Chondrocyte (in vitro differentiated cells): ENCODE measurements around the gene PBOV1. TPM values are rescaled to one million over a fixed set of nuclear protein-coding genes. Genes with fewer than 3 reads are reported as not detected.

Experiments
- DNase-seq: peaks from one replicate; pipeline ENCODE4 v3.0.0; 2021; ENCODE audit warnings: mixed read lengths, low spot score
- H3K27ac Mint-ChIP-seq: one replicate; pipeline ENCODE4 v1.8.0; 2021; ENCODE audit warnings: mild to moderate bottlenecking, moderate library complexity, mixed read lengths; ENCODE audit not compliant: unreplicated experiment
- H3K27me3 Mint-ChIP-seq: 2 replicates; pipeline ENCODE4 v1.8.0; 2021; ENCODE audit warnings: low read depth, mixed read lengths
- H3K36me3 Mint-ChIP-seq: 2 replicates; pipeline ENCODE4 v1.8.0; 2021; ENCODE audit warnings: low read depth, mixed read lengths
- H3K4me1 Mint-ChIP-seq: 2 replicates; pipeline ENCODE4 v1.8.0; 2021; ENCODE audit warnings: low read depth, mild to moderate bottlenecking, mixed read lengths
- H3K4me3 Mint-ChIP-seq: one replicate; pipeline ENCODE4 v1.8.0; 2021; ENCODE audit warnings: mild to moderate bottlenecking, moderate library complexity, mixed read lengths; ENCODE audit not compliant: unreplicated experiment
- H3K9me3 Mint-ChIP-seq: 2 replicates; pipeline ENCODE4 v1.8.0; 2021; ENCODE audit warnings: low read depth, mixed read lengths
- long read RNA-seq: library from polyadenylated mRNA; stranded (forward); transcript quantifications from one replicate; pipeline ENCODE4 v2.0.0, GENCODE V29; 2021
- total RNA-seq: library from RNA; stranded (reverse); gene quantifications from 3 replicates; pipeline ENCODE4 v1.2.1, GENCODE V29; 2021
- TF ChIP-seq, protein P1 (sequence below): fragments of 200-600 bp; sonication (generic); IDR thresholded peaks from 2 replicates; pipeline ENCODE4 v1.5.0; 2021; ENCODE audit warnings: antibody characterized with exemption, mild to moderate bottlenecking, moderate library complexity

PBOV1 gene
- not detected in 3 replicates for total RNA-seq
- long read RNA-seq: 0 reads

DNA sequence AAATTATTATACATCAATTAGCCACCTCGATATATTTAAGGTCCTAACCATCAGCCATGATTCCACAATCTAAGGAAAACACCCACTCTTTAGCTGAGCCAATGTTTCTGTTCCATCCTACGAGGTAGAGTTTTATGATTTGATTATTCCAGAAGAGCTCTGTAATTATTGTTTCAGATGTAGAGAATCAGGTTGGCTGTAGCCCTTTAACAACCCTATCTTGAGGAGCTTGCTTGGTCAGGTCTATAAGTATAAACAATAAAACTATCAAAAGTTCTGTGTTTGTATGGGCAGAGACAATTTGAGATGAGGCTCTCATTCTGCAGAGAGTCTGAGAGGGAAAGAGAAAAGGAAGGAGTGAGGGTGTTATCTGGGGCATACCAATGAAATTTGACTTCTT is at the start of gene PBOV1:
TSS of gene PBOV1 (minus strand) at position 43 of the 400 bp plus-strand sequence. CDS start 96 bp downstream, outside the sequence.
- TF ChIP-seq, protein P1, sequence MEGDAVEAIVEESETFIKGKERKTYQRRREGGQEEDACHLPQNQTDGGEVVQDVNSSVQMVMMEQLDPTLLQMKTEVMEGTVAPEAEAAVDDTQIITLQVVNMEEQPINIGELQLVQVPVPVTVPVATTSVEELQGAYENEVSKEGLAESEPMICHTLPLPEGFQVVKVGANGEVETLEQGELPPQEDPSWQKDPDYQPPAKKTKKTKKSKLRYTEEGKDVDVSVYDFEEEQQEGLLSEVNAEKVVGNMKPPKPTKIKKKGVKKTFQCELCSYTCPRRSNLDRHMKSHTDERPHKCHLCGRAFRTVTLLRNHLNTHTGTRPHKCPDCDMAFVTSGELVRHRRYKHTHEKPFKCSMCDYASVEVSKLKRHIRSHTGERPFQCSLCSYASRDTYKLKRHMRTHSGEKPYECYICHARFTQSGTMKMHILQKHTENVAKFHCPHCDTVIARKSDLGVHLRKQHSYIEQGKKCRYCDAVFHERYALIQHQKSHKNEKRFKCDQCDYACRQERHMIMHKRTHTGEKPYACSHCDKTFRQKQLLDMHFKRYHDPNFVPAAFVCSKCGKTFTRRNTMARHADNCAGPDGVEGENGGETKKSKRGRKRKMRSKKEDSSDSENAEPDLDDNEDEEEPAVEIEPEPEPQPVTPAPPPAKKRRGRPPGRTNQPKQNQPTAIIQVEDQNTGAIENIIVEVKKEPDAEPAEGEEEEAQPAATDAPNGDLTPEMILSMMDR: no peak
- Mint-ChIP-seq H3K4me1 (no peaks in the 10 kb centered on the region), H3K9me3 (no peaks in the 10 kb centered on the region), H3K27me3 (peaks cover 4% of the 10 kb centered on the region), H3K4me3 (no peak within 1 kb of the TSS), H3K27ac (no peak within 1 kb of the TSS), H3K36me3 (no peaks in the 10 kb centered on the region)
- DNase-seq: no peak

DNA sequence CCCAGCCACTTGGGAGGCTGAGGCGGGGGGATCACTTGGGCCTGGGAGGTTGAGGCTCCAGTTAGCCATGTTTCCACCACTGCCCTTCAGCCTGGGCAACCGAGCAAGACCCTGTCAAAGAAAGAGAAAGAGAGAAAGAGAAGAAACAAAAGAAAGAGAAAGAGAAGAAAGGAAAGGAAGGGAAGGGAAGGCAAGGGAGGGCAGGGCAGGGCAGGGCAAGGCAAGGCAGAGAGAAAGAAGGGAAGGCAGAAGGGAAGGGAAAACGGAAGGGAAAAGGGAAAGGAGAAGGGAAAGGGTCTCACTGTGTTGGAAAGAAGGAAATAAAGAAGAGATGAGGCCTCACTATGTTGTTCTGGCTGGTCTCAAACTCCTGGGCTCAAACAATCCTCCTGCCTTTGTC is 47.8 kb upstream of the PBOV1 start:
- no peak for DNase-seq
- H3K27me3 Mint-ChIP-seq: no peaks in the 10 kb centered on the region
- peaks cover 5% of the 10 kb centered on the region for H3K4me1 Mint-ChIP-seq
- TF ChIP-seq, protein P1: no peak
- H3K4me3 Mint-ChIP-seq: no peak overlapping the region
- H3K36me3 Mint-ChIP-seq: peaks cover 4% of the 10 kb centered on the region
- no peak overlapping the region for H3K27ac Mint-ChIP-seq
- H3K9me3 Mint-ChIP-seq: no peaks in the 10 kb centered on the region

DNA sequence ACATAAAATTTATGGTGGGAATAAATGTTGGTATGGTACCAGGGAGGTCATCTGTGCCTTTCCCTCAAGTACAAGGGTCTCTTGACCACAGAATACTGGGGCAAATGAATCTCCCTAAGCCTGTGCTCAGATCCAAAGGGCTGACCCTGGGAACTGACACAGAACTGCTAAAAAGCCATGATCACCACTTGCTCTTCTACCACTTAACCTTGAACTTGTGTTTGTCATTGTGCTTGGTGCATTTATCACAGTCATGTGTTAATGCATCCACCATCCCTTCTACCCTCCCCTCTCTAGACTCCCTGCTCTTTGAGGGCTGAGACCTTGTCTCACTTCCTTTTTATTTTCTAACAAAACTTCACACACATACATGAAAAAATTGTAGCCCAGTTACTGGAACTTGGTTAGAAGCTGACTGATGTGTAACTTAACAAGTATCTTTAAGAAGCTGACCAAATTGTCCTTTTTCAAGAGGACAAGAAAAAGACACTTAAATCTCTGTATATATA is 46.1 kb upstream of the PBOV1 start:
- Mint-ChIP-seq H3K4me1 (peaks cover 5% of the 10 kb centered on the region), H3K27me3 (no peaks in the 10 kb centered on the region), H3K4me3 (no peak overlapping the region), H3K27ac (no peak overlapping the region), H3K9me3 (no peaks in the 10 kb centered on the region), H3K36me3 (peaks cover 4% of the 10 kb centered on the region)
- DNase-seq: no peak
- TF ChIP-seq, protein P1: no peak

DNA sequence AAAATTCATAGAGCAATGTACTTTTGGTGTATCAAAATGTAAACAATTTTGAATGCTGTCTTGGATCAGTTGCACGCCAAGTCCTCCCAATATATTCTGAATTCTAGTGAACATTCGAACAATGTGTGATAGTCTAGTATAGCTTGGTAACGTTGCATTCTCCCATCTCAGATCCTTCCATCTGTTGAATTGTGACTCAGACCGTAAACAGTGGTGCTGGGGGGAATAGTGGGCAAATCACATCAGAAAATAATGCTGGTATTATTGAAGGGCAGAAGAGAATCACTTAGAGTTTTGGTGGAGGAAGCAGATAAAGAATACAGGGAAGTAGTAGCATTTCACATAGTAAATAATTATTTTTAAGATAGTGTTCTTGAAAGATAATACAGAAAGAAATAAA is 45.7 kb upstream of the PBOV1 start:
- peaks cover 4% of the 10 kb centered on the region for H3K36me3 Mint-ChIP-seq
- DNase-seq: no peak
- no peaks in the 10 kb centered on the region for H3K9me3 Mint-ChIP-seq
- H3K4me1 Mint-ChIP-seq: peaks cover 5% of the 10 kb centered on the region
- H3K27ac Mint-ChIP-seq: no peak overlapping the region
- TF ChIP-seq, protein P1: no peak
- H3K27me3 Mint-ChIP-seq: no peaks in the 10 kb centered on the region
- H3K4me3 Mint-ChIP-seq: no peak overlapping the region

DNA sequence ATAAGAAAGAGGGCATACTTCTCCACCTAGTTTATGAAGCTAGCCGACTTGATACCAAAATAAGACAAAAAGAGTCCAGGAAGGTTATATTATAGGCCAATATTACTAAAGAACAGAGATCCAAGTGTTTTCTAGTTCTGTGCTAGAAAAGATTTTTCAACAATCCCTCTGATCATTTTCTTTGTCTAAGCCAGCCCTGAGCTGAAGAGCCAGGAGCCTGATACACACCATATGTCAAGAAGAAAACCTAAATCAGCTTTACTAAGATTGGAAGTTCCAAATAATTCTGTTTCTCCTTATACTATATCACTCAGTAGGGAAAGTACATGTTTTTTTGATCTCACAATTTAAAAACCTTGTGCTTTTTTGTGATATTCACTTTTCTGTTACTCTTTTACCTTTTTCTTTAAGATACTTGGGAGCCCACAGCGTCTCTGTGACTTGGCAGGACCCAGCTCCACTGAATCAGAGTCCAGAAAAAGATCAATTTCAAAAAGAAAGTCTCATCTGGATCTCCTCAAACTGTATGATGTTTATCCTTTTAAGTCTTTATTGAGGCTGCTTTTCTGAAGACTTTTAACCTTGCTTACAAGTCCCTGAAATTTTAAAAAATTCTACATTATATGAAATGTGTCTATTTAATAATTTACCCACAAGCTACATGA is 43.0 kb upstream of the PBOV1 start:
- H3K36me3 Mint-ChIP-seq: peaks cover 4% of the 10 kb centered on the region
- no peak for DNase-seq
- no peak overlapping the region for H3K4me3 Mint-ChIP-seq
- no peaks in the 10 kb centered on the region for H3K27me3 Mint-ChIP-seq
- H3K27ac Mint-ChIP-seq: no peak overlapping the region
- no peaks in the 10 kb centered on the region for H3K9me3 Mint-ChIP-seq
- TF ChIP-seq, protein P1: no peak
- no peaks in the 10 kb centered on the region for H3K4me1 Mint-ChIP-seq
